ENCODE results near the gene CD2. TPM values are rescaled to one million over a fixed set of nuclear protein-coding genes. Genes with fewer than 3 reads are reported as not detected.

Gene CD2
- total and polyA plus RNA-seq, 7 donors = 0.21 to 0.62 (median 0.42) TPM

DNA sequence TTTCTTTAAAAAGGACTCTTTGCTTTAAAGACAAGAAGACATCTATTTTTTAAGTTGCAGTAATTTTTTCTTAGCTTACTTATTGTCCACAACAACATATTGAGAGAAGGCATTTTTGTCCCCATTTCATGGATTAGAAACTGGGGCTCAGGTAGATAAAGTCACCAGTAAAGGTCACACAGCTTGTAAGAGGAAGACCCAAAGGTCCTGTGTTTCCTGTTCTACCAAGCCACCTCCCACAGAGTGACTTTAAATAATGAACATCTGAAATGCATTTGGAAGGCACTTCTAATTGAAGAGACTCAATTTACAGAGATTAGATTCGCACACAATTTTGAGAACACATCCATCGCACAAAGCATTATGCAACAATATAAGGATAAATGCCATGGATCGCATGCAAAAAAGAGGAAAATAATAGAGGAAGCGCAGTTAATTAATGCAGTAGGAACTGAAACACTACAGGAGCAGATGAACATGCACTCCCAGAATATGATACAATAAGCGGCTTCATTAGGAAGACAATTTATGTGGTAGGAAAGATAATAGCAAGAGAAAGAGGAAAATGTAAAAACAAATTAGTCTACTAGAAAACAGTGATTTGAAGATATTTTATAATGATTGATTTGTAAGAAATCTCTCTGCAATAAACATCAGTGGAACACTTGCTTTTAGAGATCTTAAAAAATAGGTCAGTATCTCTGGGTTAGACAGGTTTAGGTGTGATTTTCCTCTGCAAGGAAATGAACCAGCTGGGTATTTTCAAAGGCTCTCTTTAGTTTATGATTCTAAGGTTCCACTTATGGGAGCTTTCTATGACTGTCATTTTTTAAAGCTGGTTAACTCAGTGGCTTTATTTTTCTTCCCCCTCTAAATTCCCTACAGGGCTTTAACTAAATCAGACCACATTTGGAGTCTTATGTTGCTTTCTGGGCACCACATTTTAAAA is 27.1 kb upstream of the CD2 start:
- TF ChIP-seq, protein P1, sequence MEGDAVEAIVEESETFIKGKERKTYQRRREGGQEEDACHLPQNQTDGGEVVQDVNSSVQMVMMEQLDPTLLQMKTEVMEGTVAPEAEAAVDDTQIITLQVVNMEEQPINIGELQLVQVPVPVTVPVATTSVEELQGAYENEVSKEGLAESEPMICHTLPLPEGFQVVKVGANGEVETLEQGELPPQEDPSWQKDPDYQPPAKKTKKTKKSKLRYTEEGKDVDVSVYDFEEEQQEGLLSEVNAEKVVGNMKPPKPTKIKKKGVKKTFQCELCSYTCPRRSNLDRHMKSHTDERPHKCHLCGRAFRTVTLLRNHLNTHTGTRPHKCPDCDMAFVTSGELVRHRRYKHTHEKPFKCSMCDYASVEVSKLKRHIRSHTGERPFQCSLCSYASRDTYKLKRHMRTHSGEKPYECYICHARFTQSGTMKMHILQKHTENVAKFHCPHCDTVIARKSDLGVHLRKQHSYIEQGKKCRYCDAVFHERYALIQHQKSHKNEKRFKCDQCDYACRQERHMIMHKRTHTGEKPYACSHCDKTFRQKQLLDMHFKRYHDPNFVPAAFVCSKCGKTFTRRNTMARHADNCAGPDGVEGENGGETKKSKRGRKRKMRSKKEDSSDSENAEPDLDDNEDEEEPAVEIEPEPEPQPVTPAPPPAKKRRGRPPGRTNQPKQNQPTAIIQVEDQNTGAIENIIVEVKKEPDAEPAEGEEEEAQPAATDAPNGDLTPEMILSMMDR (IDR thresholded peaks at IDR 0.05) = no peak
- no peak for DNase-seq
- no peaks in the 10 kb centered on the region for H3K9me3 ChIP-seq
- H3K27me3 ChIP-seq (ENCODE audit: insufficient read depth in 3 of 3, low read length in 2 of 3) = peaks cover 0 to 2% (median 0%) of the 10 kb centered on the region in 3 donors
- ATAC-seq = no peak
- 84 to 95% (median 88%) methylated on average over 5 of the region's 5 CpGs for WGBS, 3 donors
- H3K4me1 ChIP-seq = no peaks in the 10 kb centered on the region
- no peaks in the 10 kb centered on the region for H3K36me3 ChIP-seq (ENCODE audit: insufficient read depth in 1 of 2, low read depth in 1 of 2)
- H3K4me3 ChIP-seq = no peak overlapping the region
- H3K27ac ChIP-seq = no peak overlapping the region
- intact Hi-C loops (cut with DNase I) = loop anchor here in 1 of 2 donors (10.0 kb wide), 1 partner anchor 558 kb away; no protein-coding TSS in a partner anchor

DNA sequence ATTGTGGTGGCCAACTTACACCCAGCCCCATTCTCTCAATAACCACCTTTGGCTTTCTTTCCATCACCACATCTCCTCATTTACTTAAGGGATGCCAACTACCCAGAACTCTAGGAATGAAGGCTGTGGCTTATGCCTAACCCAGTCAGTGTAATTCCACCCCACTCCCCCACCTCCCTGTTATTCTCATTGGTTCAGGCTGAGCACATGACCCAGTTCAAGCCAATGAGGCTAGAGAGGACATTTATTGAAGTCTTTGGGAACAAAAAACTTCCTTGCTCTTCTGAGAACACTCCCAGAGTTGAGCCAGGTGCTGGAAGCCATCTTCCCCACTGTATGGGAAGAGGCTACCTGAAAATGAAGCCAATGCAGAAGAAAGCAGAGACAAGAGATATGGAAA is 22.8 kb upstream of the CD2 start:
- ATAC-seq = no peak
- no peaks in the 10 kb centered on the region for H3K36me3 ChIP-seq (ENCODE audit: insufficient read depth in 1 of 2, low read depth in 1 of 2)
- DNase-seq = no peak
- intact Hi-C loops (cut with DNase I) = no loop called here
- no peaks in the 10 kb centered on the region for H3K9me3 ChIP-seq
- H3K27me3 ChIP-seq (ENCODE audit: insufficient read depth in 3 of 3, low read length in 2 of 3) = peaks cover 0 to 2% (median 0%) of the 10 kb centered on the region in 3 donors
- H3K4me1 ChIP-seq = no peaks in the 10 kb centered on the region
- no peak overlapping the region for H3K4me3 ChIP-seq
- H3K27ac ChIP-seq = no peak overlapping the region
- TF ChIP-seq, protein P1 (IDR thresholded peaks at IDR 0.05) = no peak

DNA sequence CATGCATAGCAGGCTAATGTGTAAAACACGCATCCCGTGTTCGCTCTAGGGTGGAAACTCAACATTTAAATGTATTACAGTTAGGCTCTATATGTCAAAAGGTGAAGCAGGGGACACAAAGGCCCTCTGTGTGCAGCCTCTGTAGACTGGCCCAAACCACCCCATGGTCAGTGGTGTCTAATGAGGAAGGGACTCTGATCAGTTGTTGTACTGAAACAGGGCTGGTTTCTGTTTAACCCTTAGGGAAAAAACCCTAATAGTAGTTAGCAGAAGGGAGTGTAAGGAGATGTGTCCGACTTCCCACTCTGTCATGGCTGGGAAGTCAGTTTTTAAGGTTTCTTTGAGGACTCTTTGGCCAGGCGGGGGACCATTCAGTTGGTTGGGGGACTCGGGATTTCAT is 21.5 kb upstream of the CD2 start:
- Histone ChIP-seq H3K4me1 (no peaks in the 10 kb centered on the region), H3K4me3 (no peak overlapping the region), H3K27ac (no peak overlapping the region), H3K9me3 (no peaks in the 10 kb centered on the region), H3K27me3 (ENCODE audit: insufficient read depth in 3 of 3, low read length in 2 of 3) (peaks cover 0 to 2% (median 0%) of the 10 kb centered on the region in 3 donors), H3K36me3 (ENCODE audit: insufficient read depth in 1 of 2, low read depth in 1 of 2) (no peaks in the 10 kb centered on the region)
- TF ChIP-seq, protein P1 (IDR thresholded peaks at IDR 0.05) = no peak
- ATAC-seq (no peak), DNase-seq (no peak)
- intact Hi-C loops (cut with DNase I) = no loop called here
- 94 to 97% (median 97%) methylated on average over 6 of the region's 6 CpGs for WGBS, 3 donors

DNA sequence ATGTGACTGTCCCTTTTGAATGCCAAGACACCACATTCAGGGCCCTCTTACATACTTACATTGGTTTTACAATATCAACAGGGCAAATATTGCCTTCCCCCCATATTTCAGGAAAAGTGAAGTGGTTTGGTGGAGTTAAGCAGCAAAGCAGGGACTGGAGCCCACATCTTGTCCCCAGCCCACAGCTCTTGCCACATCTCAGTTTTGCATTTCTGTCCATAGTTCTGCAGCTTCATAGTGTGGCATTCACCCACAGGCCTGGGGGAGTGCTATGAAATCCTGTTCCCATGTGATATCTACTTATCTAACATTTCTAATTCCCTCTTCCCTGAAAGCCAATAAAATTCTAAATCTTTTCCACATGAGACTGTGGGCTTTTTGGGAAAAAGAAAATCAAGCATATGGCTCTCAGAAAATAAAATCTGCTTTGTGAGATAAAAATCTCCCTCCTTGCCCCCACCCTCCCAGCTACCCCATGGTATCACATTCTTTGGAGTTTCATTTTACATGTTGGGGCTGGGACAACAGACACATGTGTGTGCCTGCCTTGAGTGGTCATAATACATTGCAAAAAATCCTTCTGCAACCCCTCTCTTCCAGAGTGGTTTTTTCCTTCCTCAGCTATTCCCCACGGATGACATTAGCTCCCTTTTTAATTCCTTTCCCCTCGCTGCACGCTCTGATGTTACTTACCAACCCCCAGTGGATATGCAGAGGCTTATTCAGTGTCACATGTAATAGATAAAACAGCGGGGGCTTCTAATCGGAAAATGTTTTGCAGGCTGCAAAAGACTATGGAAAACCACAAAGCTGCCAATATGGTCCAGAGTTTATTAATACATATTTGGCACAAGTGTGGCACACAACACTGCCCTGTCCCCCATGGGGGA is 20.5 kb upstream of the CD2 start:
- Histone ChIP-seq H3K9me3 (no peaks in the 10 kb centered on the region), H3K36me3 (ENCODE audit: insufficient read depth in 1 of 2, low read depth in 1 of 2) (no peaks in the 10 kb centered on the region), H3K27me3 (ENCODE audit: insufficient read depth in 3 of 3, low read length in 2 of 3) (peaks cover 0 to 2% (median 0%) of the 10 kb centered on the region in 3 donors), H3K4me1 (no peaks in the 10 kb centered on the region), H3K27ac (no peak overlapping the region), H3K4me3 (no peak overlapping the region)
- DNase-seq (no peak), ATAC-seq (no peak)
- 62 to 80% (median 76%) methylated on average over 5 of the region's 5 CpGs for WGBS, 3 donors
- TF ChIP-seq, protein P1 (IDR thresholded peaks at IDR 0.05) = no peak
- intact Hi-C loops (cut with DNase I) = no loop called here
